GM12878 (cell line): ENCODE measurements around the gene MRPL33. TPM values are rescaled to one million over a fixed set of nuclear protein-coding genes. Genes with fewer than 3 reads are reported as not detected.

Experiments
- ATAC-seq: fragments of 200-7000 bp; cut with Tn5 transposase; 3 replicates; pipeline ENCODE4 v1.9.1; 2020; ENCODE audit warnings: mild to moderate bottlenecking, moderate library complexity
- BruUV-seq: library from RNA; stranded (reverse); fragments of 400-500 nt; replicated peaks from 2 replicates; lab custom pipeline; 2021; lab: Mats Ljungman, UMichigan
- CTCF ChIA-PET: fragments of 300-600 bp; sonication (Branson Sonifier 250); formaldehyde crosslinking; extraction: SDS; loops from one replicate; lab custom pipeline; 2021; ENCODE audit warnings: inconsistent platforms; lab: Yijun Ruan, JAX
- POLR2A ChIA-PET: fragments of 350-600 bp; formaldehyde crosslinking; extraction: SDS; loops from one replicate; lab custom pipeline; 2021; ENCODE audit warnings: inconsistent platforms; lab: Charles Lee
- RAD21 ChIA-PET: fragments of 300-600 bp; sonication (Branson Sonifier 250); formaldehyde crosslinking; loops from one replicate; lab custom pipeline; 2023; ENCODE audit warnings: antibody characterized with exemption; ENCODE audit not compliant: unreplicated experiment; lab: Charles Lee
- SMC1A ChIA-PET: fragments of 300-600 bp; sonication (Branson Sonifier 250); formaldehyde crosslinking; loops from one replicate; lab custom pipeline; 2023; ENCODE audit not compliant: unreplicated experiment, uncharacterized antibody; lab: Charles Lee
- DNase-seq: peaks from one replicate; pipeline ENCODE4 v3.0.0-alpha.2; 2011; ENCODE audit warnings: low read depth, low spot score
- FAIRE-seq: peaks from 3 replicates; lab custom pipeline; 2011; peaks lifted over from hg19 to GRCh38; lab: Jason Lieb, UNC
- H2AFZ ChIP-seq: 2 replicates; pipeline ENCODE4 v1.6.0; 2011; ENCODE audit warnings: low read depth, low read length, control low read depth; ENCODE audit not compliant: control insufficient read depth
- H3K27ac ChIP-seq: 2 replicates; pipeline ENCODE4 v1.5.1; 2011; ENCODE audit warnings: control low read depth; ENCODE audit not compliant: control insufficient read depth, insufficient read depth
- H3K27me3 ChIP-seq, 2 experiments: replicated peaks in 1 of 2; 2 replicates each; pipeline versions ENCODE4 v1.6.0 to v1.6.1; 2011; ENCODE audit warnings: low read length in 1 of 2; ENCODE audit not compliant: control insufficient read depth in 2 of 2, insufficient read depth in 2 of 2
- H3K36me3 ChIP-seq, 2 experiments: 2 replicates each; pipeline ENCODE4 v1.5.1; 2011; ENCODE audit warnings: low read length in 1 of 2; ENCODE audit not compliant: control insufficient read depth in 2 of 2, insufficient read depth in 2 of 2
- H3K4me1 ChIP-seq: 2 replicates; pipeline ENCODE4 v1.6.1; 2011; ENCODE audit warnings: mild to moderate bottlenecking, low read length, moderate library complexity, mixed read lengths; ENCODE audit not compliant: control insufficient read depth, insufficient read depth
- H3K4me2 ChIP-seq: 2 replicates; pipeline ENCODE4 v1.6.0; 2011; ENCODE audit warnings: control low read depth; ENCODE audit not compliant: control insufficient read depth, insufficient read depth
- H3K4me3 ChIP-seq: fragments of 200-600 bp; sonication (generic); 2 replicates; pipeline ENCODE4 v1.5.1; 2016
- H3K79me2 ChIP-seq: 2 replicates; pipeline ENCODE4 v1.6.0; 2011; ENCODE audit warnings: low read length; ENCODE audit not compliant: control insufficient read depth, insufficient read depth
- H3K9ac ChIP-seq: 2 replicates; pipeline ENCODE4 v1.8.0; 2011; ENCODE audit warnings: low read length, control low read depth, mixed read lengths; ENCODE audit not compliant: control insufficient read depth, insufficient read depth
- H3K9me3 ChIP-seq: replicated peaks from 3 replicates; pipeline ENCODE4 v1.5.1; 2011; ENCODE audit warnings: mild to moderate bottlenecking, low read length; ENCODE audit not compliant: control insufficient read depth, insufficient read depth
- H4K20me1 ChIP-seq: 2 replicates; pipeline ENCODE4 v1.6.0; 2011; ENCODE audit not compliant: control insufficient read depth, insufficient read depth
- CEBPZ ChIP-seq: fragments of 150-350 bp; IDR thresholded peaks from 2 replicates; pipeline ENCODE4 v1.6.1; 2016; ENCODE audit warnings: low read depth, low read length
- ELK1 ChIP-seq: IDR thresholded peaks from 2 replicates; pipeline ENCODE4 v1.6.1; 2012; ENCODE audit warnings: low read depth, low read length, improper control_type of control experiment
- ETV6 ChIP-seq, 2 experiments: fragments of 450-650 bp in 1 of 2; IDR thresholded peaks in 1 of 2; conservative IDR thresholded peaks in 1 of 2; 2 replicates each; pipeline ENCODE4 v1.6.1; 2014; ENCODE audit warnings: antibody characterized with exemption in 1 of 2, borderline replicate concordance in 1 of 2, low read depth in 1 of 2, mild to moderate bottlenecking in 1 of 2, moderate library complexity in 1 of 2
- FOS ChIP-seq: IDR thresholded peaks from 3 replicates; pipeline ENCODE4 v1.6.1; 2011; ENCODE audit warnings: borderline replicate concordance; ENCODE audit not compliant: insufficient read length; ENCODE audit errors: extremely low read depth
- KAT2A ChIP-seq: conservative IDR thresholded peaks from 2 replicates; pipeline ENCODE4 v1.6.1; 2011; ENCODE audit warnings: low read depth, low read length; ENCODE audit not compliant: control insufficient read depth
- KLF5 ChIP-seq: fragments of 450-650 bp; IDR thresholded peaks from 2 replicates; pipeline ENCODE4 v1.6.1; 2014; ENCODE audit warnings: mild to moderate bottlenecking; ENCODE audit not compliant: partially characterized antibody
- MTA2 ChIP-seq: fragments of 450-650 bp; IDR thresholded peaks from 2 replicates; pipeline ENCODE4 v1.6.1; 2016; ENCODE audit warnings: low read depth, mild to moderate bottlenecking, moderate library complexity
- NKRF ChIP-seq: fragments of 450-650 bp; conservative IDR thresholded peaks from 2 replicates; pipeline ENCODE4 v1.6.1; 2017; ENCODE audit warnings: mild to moderate bottlenecking, moderate library complexity
- NR2C1 ChIP-seq: fragments of 450-650 bp; IDR thresholded peaks from 2 replicates; pipeline ENCODE4 v1.6.1; 2017; ENCODE audit warnings: antibody characterized with exemption, mild to moderate bottlenecking, moderate library complexity
- SMAD5 ChIP-seq: IDR thresholded peaks from 2 replicates; pipeline ENCODE4 v1.6.1; 2016; ENCODE audit warnings: antibody characterized with exemption, low read depth
- SP1 ChIP-seq: IDR thresholded peaks from one replicate; pipeline ENCODE4 v1.6.1; 2011; ENCODE audit warnings: low read depth, low read length
- SUPT20H ChIP-seq: IDR thresholded peaks from 2 replicates; pipeline ENCODE4 v1.6.1; 2011; ENCODE audit warnings: low read depth, mild to moderate bottlenecking, low read length, moderate library complexity, borderline replicate concordance; ENCODE audit not compliant: control insufficient read depth
- ZBTB33 ChIP-seq: fragments of 450-650 bp; IDR thresholded peaks from 2 replicates; pipeline ENCODE4 v1.6.1; 2017; ENCODE audit warnings: mild to moderate bottlenecking
- ZNF274 ChIP-seq: IDR thresholded peaks from one replicate; pipeline ENCODE4 v1.8.0; 2011; ENCODE audit not compliant: insufficient read length, insufficient read depth
- ZNF622 ChIP-seq: fragments of 450-650 bp; IDR thresholded peaks from 2 replicates; pipeline ENCODE4 v1.6.1; 2017; ENCODE audit warnings: mild to moderate bottlenecking, inconsistent platforms
- WGBS: methylation state at CpG from one replicate; pipeline ENCODE4 v1.1.6; 2016; ENCODE audit warnings: low lambda C conversion rate; ENCODE audit not compliant: insufficient replicate concordance, insufficient coverage; ENCODE audit errors: missing lambda C conversion rate; 5-methylcytosine and 5-hydroxymethylcytosine counted together
- in situ Hi-C: fragments of 300-500 bp; cut with MboI; formaldehyde crosslinking; loops from 9 replicates; pipeline ENCODE4 v1.14.3; 2018; ENCODE audit warnings: mixed read lengths
- intact Hi-C: fragments of 100-400 bp; cut with micrococcal nuclease; formaldehyde crosslinking; loops from one replicate; pipeline ENCODE4 v1.14.2; 2022; ENCODE audit not compliant: unreplicated experiment
- polyA plus RNA-seq, 11 experiments: library from polyadenylated mRNA; depleted of rRNA in 4 of 11; unstranded in 6 of 11; stranded (reverse) in 5 of 11; fragments of >200 nt; fragmentation: Nextera tagmentation in 4 of 11; fragmentation: Illumina TruSeq in 1 of 11; extraction: Ambion mirVana in 4 of 11; extraction: Trizol in 1 of 11; gene quantifications; 1 replicate in 1 of 11; 2 replicates in 10 of 11; pipeline versions ENCODE4 v1.2.1 to v1.2.3, GENCODE V29; 2011 to 2016; ENCODE audit warnings: inconsistent platforms in 2 of 11, missing spikeins in 2 of 11, low read depth in 1 of 11
- total RNA-seq, 4 experiments: library from RNA; depleted of rRNA in 3 of 4; stranded (reverse); fragments of >200 nt in 3 of 4; fragmentation: Illumina TruSeq in 1 of 4; extraction: Trizol in 1 of 4; gene quantifications; 2 replicates each; pipeline versions ENCODE4 v1.2.1 to v1.2.3, GENCODE V29; 2013 to 2021

Gene MRPL33
- total and polyA plus RNA-seq, 10 of the 15 experiments (the other 5 are each of a cell fraction or from before 2014, with no cell fraction given) = 50.1 to 318 (median 160) TPM

GRCh38 chr2:27815860-27816438, 44.4 kb downstream of the MRPL33 start:
- 83% methylated on average over 4 of the region's 4 CpGs for WGBS
- no peaks in the 10 kb centered on the region for H3K4me1 ChIP-seq
- DNase-seq (no peak), ATAC-seq (no peak), FAIRE-seq (no peak)
- BruUV-seq = no TSS peak
- no peak overlapping the region for H3K4me3 ChIP-seq
- in situ Hi-C loops (no loop called here), intact Hi-C loops (no loop called here)
- SMC1A ChIA-PET = no interaction called here
- no peaks in the 10 kb centered on the region for H3K79me2 ChIP-seq
- H3K27me3 ChIP-seq = no peaks in the 10 kb centered on the region
- H3K27ac ChIP-seq = no peak overlapping the region
- H3K36me3 ChIP-seq = no peaks in the 10 kb centered on the region
- H3K9me3 ChIP-seq = no peaks in the 10 kb centered on the region
- H3K9ac ChIP-seq = no peak overlapping the region
- CTCF ChIA-PET = interaction anchor here (0.8 to 1.3 kb wide), 2 partner anchors 9 to 32 kb away, joined by 3 read pairs; no protein-coding TSS in a partner anchor
- POLR2A ChIA-PET = no interaction called here
- no peak overlapping the region for H3K4me2 ChIP-seq
- H2AFZ ChIP-seq = no peak overlapping the region
- H4K20me1 ChIP-seq = no peaks in the 10 kb centered on the region
- RAD21 ChIA-PET = no interaction called here
- TF ChIP-seq SUPT20H (no peak), FOS (no peak), ELK1 (no peak), KLF5 (no peak), MTA2 (no peak), CEBPZ (no peak), ZBTB33 (no peak), ZNF622 (no peak), NKRF (no peak), ZNF274 (no peak), SP1 (no peak), ETV6 (conservative IDR thresholded peaks at IDR 0.05 in 1 of 2, IDR thresholded peaks at IDR 0.05 in 1 of 2; ENCODE audit: borderline replicate concordance in 1 of 2, low read depth in 1 of 2) (no peak), NR2C1 (no peak), KAT2A (no peak), SMAD5 (no peak)
